Naive thymus-derived CD8-positive, alpha-beta T cell (primary cell): ENCODE measurements around the gene CHST8. TPM values are rescaled to one million over a fixed set of nuclear protein-coding genes. Genes with fewer than 3 reads are reported as not detected.

Experiments
- ATAC-seq, 2 donors: fragments of 150-1000 bp; cut with Tn5 transposase in 1 of 2; sonication (Bioruptor Pico), chemical (Tn5 transposase) in 1 of 2; 1 replicate in 1 of 2; 2 replicates in 1 of 2; pipeline ENCODE4 v1.10.0; 2021; ENCODE audit warnings: mild to moderate bottlenecking in 2 of 2, moderate library complexity in 2 of 2
- POLR2A ChIA-PET: fragments of 350-600 bp; sonication (Branson Sonifier 250); formaldehyde crosslinking; loops from one replicate; lab custom pipeline; 2021; ENCODE audit warnings: antibody characterized with exemption; lab: Charles Lee
- DNase-seq, 10 donors: peaks; one replicate each; pipeline versions ENCODE4 v3.0.0 to v3.0.0-alpha.2; 2020 to 2022
- H3K27ac Mint-ChIP-seq, 10 donors: one replicate each; pipeline ENCODE4 v1.8.0; 2020 to 2022; ENCODE audit warnings: mild to moderate bottlenecking in 10 of 10, mixed read lengths in 10 of 10, moderate library complexity in 4 of 10, inconsistent platforms in 1 of 10
- H3K27me3 Mint-ChIP-seq, 5 donors: one replicate each; pipeline ENCODE4 v1.8.0; 2021 to 2022; ENCODE audit warnings: mixed read lengths in 5 of 5
- H3K36me3 Mint-ChIP-seq, 3 donors: one replicate each; pipeline ENCODE4 v1.8.0; 2020 to 2022; ENCODE audit warnings: mixed read lengths in 3 of 3, mild to moderate bottlenecking in 2 of 3, inconsistent platforms in 1 of 3
- H3K4me1 Mint-ChIP-seq, 4 donors: one replicate each; pipeline ENCODE4 v1.8.0; 2021 to 2022; ENCODE audit warnings: mixed read lengths in 4 of 4
- H3K4me3 Mint-ChIP-seq, 10 donors: one replicate each; pipeline ENCODE4 v1.8.0; 2020 to 2022; ENCODE audit warnings: mild to moderate bottlenecking in 10 of 10, mixed read lengths in 10 of 10, moderate library complexity in 6 of 10, inconsistent platforms in 1 of 10
- H3K9me3 Mint-ChIP-seq, 9 donors: one replicate each; pipeline ENCODE4 v1.8.0; 2020 to 2022; ENCODE audit warnings: mixed read lengths in 9 of 9, mild to moderate bottlenecking in 3 of 9, inconsistent platforms in 1 of 9, moderate library complexity in 1 of 9
- polyA plus RNA-seq, 3 donors: library from polyadenylated mRNA; unstranded; fragments of 300-500 nt; fragmentation: Illumina TruSeq; gene quantifications; one replicate each; pipeline ENCODE4 v1.2.3, GENCODE V29; 2021
- total RNA-seq, 8 experiments: library from RNA in 2 of 8; stranded (reverse) in 2 of 8; gene quantifications; one replicate each; pipeline ENCODE4 v1.2.3 and lab custom pipeline; 2021 to 2026

The CHST8 gene
- total and polyA plus RNA-seq, 5 experiments from 2014 or later, result not detected

DNA sequence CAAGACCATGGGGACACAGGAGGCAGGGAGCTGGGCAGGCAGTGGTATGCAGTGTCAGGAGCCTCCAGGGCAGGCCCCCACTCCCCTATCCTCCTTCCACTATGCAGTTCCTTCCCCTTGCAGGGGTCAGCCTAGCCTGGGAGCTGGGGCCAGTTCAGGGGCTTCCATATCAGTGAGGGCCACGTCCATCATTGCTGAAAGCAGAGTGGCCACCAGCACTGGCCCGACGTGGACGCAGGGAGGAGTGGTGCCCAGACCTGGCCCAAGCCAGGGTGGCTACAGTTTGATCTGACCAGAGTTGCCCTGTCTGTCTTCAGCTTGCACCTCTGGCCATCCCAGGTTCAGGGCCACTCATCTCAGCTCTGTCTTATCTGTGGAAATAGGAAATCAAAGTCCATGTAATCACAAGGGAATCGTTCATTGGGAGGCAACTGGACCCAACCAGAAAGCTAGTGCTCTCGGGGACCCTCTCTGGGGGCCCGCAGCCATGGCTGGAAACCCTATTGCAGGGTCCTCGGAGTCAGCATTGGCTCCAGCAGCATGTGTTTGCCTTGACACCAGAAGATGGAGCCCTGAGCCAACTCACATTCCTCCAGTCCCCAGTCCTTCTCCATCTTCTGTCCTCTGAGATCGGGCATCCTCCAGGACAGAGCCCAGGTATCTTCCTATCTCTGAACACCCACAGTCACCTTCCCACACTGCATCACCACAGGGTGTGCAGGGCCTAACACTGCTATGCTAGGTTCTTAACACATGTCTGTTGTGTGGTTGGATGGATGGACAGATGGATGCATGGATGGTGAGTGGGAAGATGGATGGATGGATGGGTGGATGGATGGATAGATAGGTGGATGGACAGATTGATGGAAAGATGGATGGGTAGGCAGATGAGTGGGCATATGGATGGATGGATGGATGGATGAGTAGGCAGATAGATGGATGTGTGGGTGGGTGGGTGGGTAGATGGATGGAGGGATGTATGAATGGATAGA is 99.2 kb downstream of the CHST8 start:
- H3K27me3 Mint-ChIP-seq, result peaks cover 6 to 68% (median 31%) of the 10 kb centered on the region in 5 donors

DNA sequence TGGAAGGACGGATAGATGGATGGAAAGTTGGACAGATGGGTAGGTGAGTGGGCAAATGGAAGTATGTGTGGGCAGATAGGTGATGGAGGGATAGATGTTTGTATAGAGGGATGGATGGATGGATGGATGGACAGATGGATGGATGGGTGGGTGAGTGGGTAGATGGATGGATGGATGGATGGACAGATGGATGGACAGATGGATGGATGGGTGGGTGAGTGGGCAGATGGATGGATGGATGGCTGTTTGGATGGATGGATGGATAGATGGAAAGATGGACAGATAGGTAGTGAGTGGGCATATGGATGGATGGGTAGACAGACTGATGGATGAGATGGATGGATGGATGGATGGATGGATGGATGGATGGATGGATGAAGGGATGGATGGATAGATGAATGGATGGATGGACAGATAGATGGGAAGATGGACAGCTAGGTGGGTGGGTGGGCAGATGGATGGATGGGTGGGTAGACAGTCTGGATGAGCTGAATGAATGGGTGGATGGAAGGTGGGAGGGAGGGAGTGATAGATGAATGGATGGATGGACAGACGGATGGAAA is 100.1 kb downstream of the CHST8 start:
- Mint-ChIP-seq H3K4me1 (peaks cover 0 to 4% (median 0%) of the 10 kb centered on the region in 4 donors), H3K27me3 (peaks cover 6 to 65% (median 31%) of the 10 kb centered on the region in 5 donors), H3K36me3 (no peaks in the 10 kb centered on the region), H3K9me3 (peaks cover 0 to 4% (median 0%) of the 10 kb centered on the region in 9 donors), H3K27ac (no peak overlapping the region), H3K4me3 (no peak overlapping the region)
- ATAC-seq, result no peak
- POLR2A ChIA-PET, result no interaction called here
- DNase-seq, result peak in 1 of 10 donors; percentile 21

More for the DNA sequence above, 99.2 kb downstream of the CHST8 start:
- DNase-seq (peak in 1 of 10 donors; percentile 45), ATAC-seq (no peak)
- POLR2A ChIA-PET, result no interaction called here
- Mint-ChIP-seq H3K27ac (no peak overlapping the region), H3K36me3 (peaks cover 0 to 3% (median 0%) of the 10 kb centered on the region in 3 donors), H3K9me3 (peaks cover 0 to 10% (median 3%) of the 10 kb centered on the region in 9 donors), H3K4me3 (no peak overlapping the region), H3K4me1 (peaks cover 0 to 4% (median 0%) of the 10 kb centered on the region in 4 donors)

DNA sequence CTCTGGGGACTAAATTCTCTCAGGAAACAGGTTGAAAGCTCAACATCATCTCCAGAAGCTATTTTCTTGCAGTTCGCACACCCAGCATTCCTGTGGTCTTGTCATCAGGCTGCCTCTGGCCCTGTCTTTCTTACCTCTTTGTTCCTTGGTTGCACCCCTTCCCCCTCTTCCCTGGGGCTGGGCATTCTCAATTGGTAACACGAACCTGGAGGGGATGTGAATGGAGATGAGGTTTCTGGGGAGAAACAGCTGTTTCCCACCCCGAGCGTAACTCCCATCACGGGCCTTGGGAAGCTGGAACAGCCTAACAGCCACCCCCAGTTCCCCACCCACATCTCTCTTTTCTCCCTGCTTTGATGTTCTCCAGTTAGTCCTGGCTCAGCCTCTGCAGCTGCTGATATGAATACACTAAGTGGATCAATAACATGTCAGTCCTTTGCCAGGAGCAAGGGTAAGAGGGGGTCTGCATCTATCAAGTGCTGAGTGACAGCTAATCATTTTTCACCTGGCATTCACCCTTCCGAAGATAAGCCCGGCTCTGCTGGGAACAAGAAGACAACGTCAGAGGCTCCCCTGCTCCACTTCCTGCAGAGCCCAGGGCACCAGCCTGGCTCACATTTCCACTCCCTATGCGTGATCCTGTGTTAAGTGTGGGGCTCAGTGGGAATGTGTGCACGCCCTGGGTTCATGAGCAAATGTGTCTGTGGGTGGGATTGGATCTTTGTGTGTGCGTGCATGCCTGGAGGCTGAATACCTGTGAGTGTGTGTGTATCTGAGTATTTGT is 100.9 kb downstream of the CHST8 start:
- no peak overlapping the region for H3K4me3 Mint-ChIP-seq
- ATAC-seq (no peak), DNase-seq (no peak)
- POLR2A ChIA-PET, result no interaction called here
- peaks cover 6 to 66% (median 31%) of the 10 kb centered on the region in 5 donors for H3K27me3 Mint-ChIP-seq
- no peak overlapping the region for H3K27ac Mint-ChIP-seq
- H3K36me3 Mint-ChIP-seq, result no peaks in the 10 kb centered on the region
- H3K9me3 Mint-ChIP-seq, result peaks cover 0 to 4% (median 0%) of the 10 kb centered on the region in 9 donors
- H3K4me1 Mint-ChIP-seq, result peaks cover 0 to 4% (median 0%) of the 10 kb centered on the region in 4 donors

GRCh38 chr19:33723512-33723911 is 101.8 kb downstream of the CHST8 start:
- H3K9me3 Mint-ChIP-seq, result peaks cover 0 to 3% (median 2%) of the 10 kb centered on the region in 9 donors
- no peak overlapping the region for H3K27ac Mint-ChIP-seq

DNA sequence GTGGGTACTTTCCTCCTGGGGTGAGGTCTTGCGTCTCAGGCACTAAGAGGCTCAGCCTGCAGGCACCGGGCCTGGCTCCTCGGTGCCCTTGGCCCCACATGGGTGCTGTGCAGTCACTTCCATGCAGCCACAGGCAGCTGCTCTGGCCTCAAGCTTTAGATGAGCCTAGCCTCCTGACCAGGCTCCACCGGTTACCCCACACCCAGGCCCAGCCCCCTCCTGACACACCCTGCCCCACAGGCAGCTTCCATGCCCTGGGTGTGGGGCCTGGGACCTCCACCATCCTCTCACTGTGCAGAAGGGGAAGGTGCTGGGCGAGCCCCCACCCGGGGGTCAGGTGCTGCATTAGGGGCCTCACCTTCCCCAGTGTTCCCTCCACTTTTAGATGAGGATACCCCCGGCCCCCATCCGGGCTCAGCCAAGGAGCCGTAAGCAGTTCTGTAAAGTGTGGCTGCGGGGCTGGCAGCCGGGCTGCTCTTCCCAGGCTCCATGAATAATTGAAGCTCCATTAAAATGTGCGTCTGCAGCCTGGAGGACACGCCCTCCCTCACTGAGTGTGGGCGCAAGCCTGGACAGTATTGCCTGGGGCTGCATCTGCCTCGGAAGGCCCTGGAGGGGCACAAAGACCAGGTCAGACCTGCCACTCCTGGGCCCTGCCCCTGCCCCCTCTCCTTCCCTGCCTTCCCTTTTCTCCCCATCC is 102.4 kb downstream of the CHST8 start:
- H3K27ac Mint-ChIP-seq, result no peak overlapping the region
- ATAC-seq, result no peak
- peaks cover 4 to 65% (median 29%) of the 10 kb centered on the region in 5 donors for H3K27me3 Mint-ChIP-seq
- no peak for DNase-seq
- H3K36me3 Mint-ChIP-seq, result no peaks in the 10 kb centered on the region
- H3K4me3 Mint-ChIP-seq, result no peak overlapping the region
- H3K9me3 Mint-ChIP-seq, result peaks cover 0 to 7% (median 2%) of the 10 kb centered on the region in 9 donors
- POLR2A ChIA-PET, result no interaction called here
- peaks cover 0 to 4% (median 0%) of the 10 kb centered on the region in 4 donors for H3K4me1 Mint-ChIP-seq

More at GRCh38 chr19:33723512-33723911, 101.8 kb downstream of the CHST8 start:
- ATAC-seq (no peak), DNase-seq (no peak)
- no peaks in the 10 kb centered on the region for H3K36me3 Mint-ChIP-seq
- H3K4me3 Mint-ChIP-seq, result no peak overlapping the region
- POLR2A ChIA-PET, result no interaction called here
- peaks cover 0 to 4% (median 0%) of the 10 kb centered on the region in 4 donors for H3K4me1 Mint-ChIP-seq
- peaks cover 4 to 66% (median 34%) of the 10 kb centered on the region in 5 donors for H3K27me3 Mint-ChIP-seq

DNA sequence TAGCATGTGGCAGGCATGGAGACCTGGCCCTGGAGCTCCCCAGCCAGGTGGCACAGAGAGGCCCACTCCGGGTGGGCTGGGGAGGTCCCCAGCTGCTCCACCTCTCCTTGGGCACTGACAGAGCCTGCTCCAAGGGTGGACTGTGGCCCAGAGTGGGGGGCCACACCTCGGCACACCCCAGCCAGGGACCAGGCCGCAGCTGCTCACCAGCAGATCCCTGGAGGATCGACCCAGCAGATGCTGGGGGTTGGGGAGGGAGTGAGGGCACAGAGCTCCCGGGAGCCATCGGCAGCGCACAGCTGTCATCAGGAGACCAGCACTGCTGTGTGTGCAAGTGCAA is 102.9 kb downstream of the CHST8 start:
- peaks cover 6 to 60% (median 29%) of the 10 kb centered on the region in 5 donors for H3K27me3 Mint-ChIP-seq
- peaks cover 0 to 7% (median 2%) of the 10 kb centered on the region in 9 donors for H3K9me3 Mint-ChIP-seq
- DNase-seq (no peak), ATAC-seq (no peak)
- H3K36me3 Mint-ChIP-seq, result no peaks in the 10 kb centered on the region
- peaks cover 0 to 4% (median 0%) of the 10 kb centered on the region in 4 donors for H3K4me1 Mint-ChIP-seq
- POLR2A ChIA-PET, result no interaction called here
- H3K27ac Mint-ChIP-seq, result no peak overlapping the region
- no peak overlapping the region for H3K4me3 Mint-ChIP-seq

DNA sequence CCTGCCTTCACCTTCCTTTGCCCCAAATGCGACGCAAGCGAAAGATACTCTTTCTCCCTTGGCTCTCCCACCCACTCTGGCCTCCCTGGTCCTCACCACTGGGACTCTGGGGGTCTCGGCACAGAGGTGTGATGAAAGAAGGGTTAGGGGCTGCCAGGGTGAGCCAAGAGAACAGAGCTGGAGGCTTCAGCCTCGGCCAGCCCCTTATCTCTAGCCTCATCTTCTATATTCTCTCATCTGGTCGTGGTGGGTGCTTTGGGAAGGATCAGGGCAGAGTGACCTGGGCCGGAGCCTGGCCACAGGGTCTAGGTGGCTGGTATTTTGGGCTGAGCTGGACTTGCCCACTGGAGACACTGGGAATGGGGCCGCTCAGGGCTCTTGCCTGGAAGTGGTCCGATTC is 103.8 kb downstream of the CHST8 start:
- no peak overlapping the region for H3K4me3 Mint-ChIP-seq
- H3K4me1 Mint-ChIP-seq, result peaks cover 0 to 4% (median 0%) of the 10 kb centered on the region in 4 donors
- no peak for DNase-seq
- no peak for ATAC-seq
- H3K27me3 Mint-ChIP-seq, result peaks cover 7 to 64% (median 29%) of the 10 kb centered on the region in 5 donors
- H3K9me3 Mint-ChIP-seq, result peaks cover 0 to 7% (median 2%) of the 10 kb centered on the region in 9 donors
- no peaks in the 10 kb centered on the region for H3K36me3 Mint-ChIP-seq
- H3K27ac Mint-ChIP-seq, result peak overlapping the region in 1 of 10 donors; percentile 89
- POLR2A ChIA-PET, result no interaction called here

DNA sequence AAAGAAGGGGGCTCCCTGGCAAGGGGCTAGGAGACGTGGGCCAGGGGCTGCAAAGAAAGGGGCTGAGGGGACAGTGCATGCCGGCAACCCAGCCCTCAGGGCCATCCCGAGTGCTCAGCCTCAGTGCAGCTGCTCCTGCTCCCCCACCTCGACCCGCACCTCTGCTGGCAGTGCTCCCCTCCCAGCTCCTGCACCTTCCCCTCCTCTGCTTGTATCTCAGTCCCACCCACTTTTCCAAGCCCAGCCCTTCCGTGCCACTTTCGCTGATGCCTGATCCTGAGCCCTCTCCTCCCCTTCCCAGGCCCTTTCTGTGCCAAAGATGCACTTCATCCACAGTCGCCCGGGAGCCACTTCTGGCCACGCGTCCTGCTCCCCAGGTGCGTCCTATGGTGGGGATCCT is 105.0 kb downstream of the CHST8 start:
- POLR2A ChIA-PET, result no interaction called here
- ATAC-seq (no peak), DNase-seq (no peak)
- peaks cover 0 to 1% (median 0%) of the 10 kb centered on the region in 4 donors for H3K4me1 Mint-ChIP-seq
- no peaks in the 10 kb centered on the region for H3K36me3 Mint-ChIP-seq
- peaks cover 0 to 8% (median 2%) of the 10 kb centered on the region in 9 donors for H3K9me3 Mint-ChIP-seq
- H3K4me3 Mint-ChIP-seq, result no peak overlapping the region
- peaks cover 5 to 61% (median 19%) of the 10 kb centered on the region in 5 donors for H3K27me3 Mint-ChIP-seq
- H3K27ac Mint-ChIP-seq, result no peak overlapping the region

- Mint-ChIP-seq H3K4me3 (no peak overlapping the region), H3K4me1 (no peaks in the 10 kb centered on the region), H3K36me3 (peaks cover 0 to under 1% (median 0%) of the 10 kb centered on the region in 3 donors), H3K27ac (no peak overlapping the region), H3K27me3 (peaks cover 5 to 54% (median 15%) of the 10 kb centered on the region in 5 donors), H3K9me3 (peaks cover 0 to 8% (median 2%) of the 10 kb centered on the region in 9 donors)
- POLR2A ChIA-PET, result no interaction called here
- no peak for ATAC-seq
- DNase-seq, result no peak
Observed at GRCh38 chr19:33727331-33727998, 105.7 kb downstream of the CHST8 start.

GRCh38 chr19:33728141-33728540 is 106.4 kb downstream of the CHST8 start:
- Mint-ChIP-seq H3K9me3 (peaks cover 0 to 13% (median 7%) of the 10 kb centered on the region in 9 donors), H3K27me3 (peaks cover 5 to 48% (median 15%) of the 10 kb centered on the region in 5 donors), H3K36me3 (peaks cover 0 to 4% (median 0%) of the 10 kb centered on the region in 3 donors), H3K4me1 (no peaks in the 10 kb centered on the region), H3K27ac (no peak overlapping the region), H3K4me3 (no peak overlapping the region)
- ATAC-seq, result no peak
- POLR2A ChIA-PET, result no interaction called here
- no peak for DNase-seq

DNA sequence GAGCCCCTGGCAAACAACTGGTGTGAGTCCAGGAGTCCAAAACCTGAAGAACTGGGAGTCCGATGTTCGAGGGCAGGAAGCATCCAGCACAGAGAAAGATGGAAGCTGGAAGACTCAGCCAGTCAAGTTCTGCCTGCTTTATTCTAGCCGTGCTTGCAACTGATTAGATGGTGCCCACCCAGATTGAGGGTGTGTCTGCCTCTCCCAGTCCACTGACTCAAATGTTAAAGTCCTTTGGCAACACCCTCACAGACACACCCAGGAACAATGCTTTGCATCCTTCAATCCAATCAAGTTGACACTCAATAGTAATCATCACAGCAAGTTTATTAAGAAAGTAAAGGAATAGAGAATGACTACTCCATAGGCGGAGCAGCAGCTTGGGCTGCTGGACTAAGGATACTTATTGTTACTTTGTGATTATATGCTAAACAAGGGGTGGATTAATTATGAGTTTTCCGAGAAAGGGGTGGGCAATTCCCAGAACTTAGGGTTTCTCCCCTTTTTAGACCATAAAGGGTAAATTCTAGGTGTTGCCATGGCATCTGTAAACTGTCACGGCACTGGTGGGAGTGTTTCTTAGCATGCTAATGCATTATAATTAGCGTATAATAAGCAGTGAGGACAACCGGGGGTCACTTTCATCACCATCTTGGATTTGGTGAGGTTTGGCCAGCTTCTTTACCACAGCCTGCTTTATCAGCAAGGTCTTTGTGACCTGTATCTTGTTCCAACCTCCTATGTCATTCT is 109.3 kb downstream of the CHST8 start:
- POLR2A ChIA-PET, result no interaction called here
- peaks cover 0 to 9% (median 0%) of the 10 kb centered on the region in 3 donors for H3K36me3 Mint-ChIP-seq
- H3K9me3 Mint-ChIP-seq, result peaks cover 0 to 17% (median 7%) of the 10 kb centered on the region in 9 donors
- DNase-seq (no peak), ATAC-seq (no peak)
- peaks cover 0 to 2% (median 0%) of the 10 kb centered on the region in 4 donors for H3K4me1 Mint-ChIP-seq
- no peak overlapping the region for H3K4me3 Mint-ChIP-seq
- peaks cover 6 to 46% (median 18%) of the 10 kb centered on the region in 5 donors for H3K27me3 Mint-ChIP-seq
- H3K27ac Mint-ChIP-seq, result no peak overlapping the region
